ENCODE measurements around the gene ARF3.
"Not testable (repeated sequence)": the region's sequence is repeated elsewhere in the genome, so short reads cannot be mapped to it uniquely, and the experiment has no call there.

ARF3 gene

GRCh38 chr12:48924617-48925303, 32.5 kb downstream of the ARF3 start:
- FAIRE-seq, result no peak

- FAIRE-seq, result no peak
Measured at GRCh38 chr12:48923117-48923516, 34.2 kb downstream of the ARF3 start.

GRCh38 chr12:48917857-48918537, 39.3 kb downstream of the ARF3 start:
- no peak for FAIRE-seq

- no peak for FAIRE-seq
Measured at GRCh38 chr12:48910196-48910595, 47.1 kb downstream of the ARF3 start.

GRCh38 chr12:48909698-48910097, 47.6 kb downstream of the ARF3 start:
- not testable (repeated sequence) for FAIRE-seq

- no peak for FAIRE-seq
Measured at GRCh38 chr12:48907245-48907644, 50.0 kb downstream of the ARF3 start.

GRCh38 chr12:48903982-48904411, 53.3 kb downstream of the ARF3 start:
- peak; percentile 55 for FAIRE-seq

GRCh38 chr12:48903363-48903981, 53.8 kb downstream of the ARF3 start:
- FAIRE-seq, result no peak

GRCh38 chr12:48901278-48901677, 56.0 kb downstream of the ARF3 start:
- FAIRE-seq, result no peak

GRCh38 chr12:48899651-48900050, 57.6 kb downstream of the ARF3 start:
- no peak for FAIRE-seq

GRCh38 chr12:48894271-48894670, 63.0 kb downstream of the ARF3 start:
- FAIRE-seq, result no peak

- no peak for FAIRE-seq
Measured at GRCh38 chr12:48890657-48891418, 66.4 kb downstream of the ARF3 start.

- FAIRE-seq, result no peak
Measured at GRCh38 chr12:48889679-48890078, 67.6 kb downstream of the ARF3 start.
